IMR-90 (cell line): ENCODE measurements around the gene ARHGAP18. TPM values are rescaled to one million over a fixed set of nuclear protein-coding genes. Genes with fewer than 3 reads are reported as not detected.

Experiments used
- ATAC-seq: fragments of 200-7000 bp; cut with Tn5 transposase; 2 replicates; pipeline ENCODE4 v1.9.1; 2020; ENCODE audit warnings: low read depth, mild to moderate bottlenecking, moderate library complexity
- BruUV-seq: library from RNA; stranded (reverse); fragments of 400-500 nt; replicated peaks from 2 replicates; lab custom pipeline; 2021; lab: Mats Ljungman, UMichigan
- CTCF ChIA-PET: fragments of 300-600 bp; formaldehyde crosslinking; extraction: SDS; loops from one replicate; lab custom pipeline; 2021; ENCODE audit warnings: antibody characterized with exemption; lab: Yijun Ruan, JAX
- POLR2A ChIA-PET: fragments of 300-600 bp; sonication (Branson Sonifier 250); formaldehyde crosslinking; loops from one replicate; lab custom pipeline; 2022; ENCODE audit warnings: antibody characterized with exemption; ENCODE audit not compliant: unreplicated experiment; lab: Charles Lee
- DNase-seq: peaks from one replicate; pipeline ENCODE4 v3.0.0; 2013
- H2AFZ ChIP-seq: replicated peaks from 2 replicates; pipeline ENCODE3; 2013; ENCODE audit warnings: low read length, mild to moderate bottlenecking; ENCODE audit not compliant: poor library complexity
- H2AK5ac ChIP-seq: 2 replicates; pipeline ENCODE4 v1.6.1; 2013; ENCODE audit warnings: low read depth, low read length, inconsistent platforms
- H2AK9ac ChIP-seq: replicated peaks from 2 replicates; pipeline ENCODE3; 2013; ENCODE audit warnings: mild to moderate bottlenecking, low read depth, low read length, moderate library complexity; ENCODE audit not compliant: poor library complexity
- H2BK120ac ChIP-seq: 2 replicates; pipeline ENCODE4 v1.6.1; 2013; ENCODE audit warnings: low read depth, low read length, inconsistent platforms
- H2BK15ac ChIP-seq: 3 replicates; pipeline ENCODE4 v1.6.1; 2013; ENCODE audit warnings: low read depth, low read length, inconsistent platforms
- H2BK20ac ChIP-seq: 2 replicates; pipeline ENCODE4 v1.6.1; 2013; ENCODE audit warnings: low read depth, mild to moderate bottlenecking, inconsistent platforms, low read length, moderate library complexity
- H2BK5ac ChIP-seq: 2 replicates; pipeline ENCODE4 v1.6.1; 2013; ENCODE audit warnings: mild to moderate bottlenecking, low read depth, low read length, inconsistent platforms; ENCODE audit not compliant: poor library complexity, severe bottlenecking
- H3K14ac ChIP-seq: replicated peaks from 2 replicates; pipeline ENCODE4 v1.6.1; 2013; ENCODE audit warnings: low read depth, low read length, inconsistent platforms
- H3K18ac ChIP-seq: 2 replicates; pipeline ENCODE4 v1.6.1; 2013; ENCODE audit warnings: low read depth, low read length, control low read depth
- H3K23ac ChIP-seq: 2 replicates; pipeline ENCODE4 v1.6.1; 2013; ENCODE audit warnings: low read depth, low read length, inconsistent platforms
- H3K27ac ChIP-seq: 2 replicates; pipeline ENCODE4 v1.5.1; 2013; ENCODE audit warnings: mild to moderate bottlenecking, control low read depth, low read length; ENCODE audit not compliant: insufficient read depth
- H3K27me3 ChIP-seq: 2 replicates; pipeline ENCODE4 v1.6.1; 2013; ENCODE audit warnings: low read length; ENCODE audit not compliant: control insufficient read depth, insufficient read depth
- H3K36me3 ChIP-seq: 2 replicates; pipeline ENCODE4 v1.6.1; 2013; ENCODE audit warnings: low read length, mixed read lengths; ENCODE audit not compliant: control insufficient read depth, insufficient read depth
- H3K4ac ChIP-seq: 2 replicates; pipeline ENCODE4 v1.6.1; 2013; ENCODE audit warnings: low read depth, low read length, inconsistent platforms
- H3K4me1 ChIP-seq: 2 replicates; pipeline ENCODE4 v1.6.1; 2013; ENCODE audit warnings: low read length, mixed read lengths; ENCODE audit not compliant: control insufficient read depth, insufficient read depth
- H3K4me2 ChIP-seq: 2 replicates; pipeline ENCODE4 v1.6.1; 2013; ENCODE audit warnings: low read depth, mild to moderate bottlenecking, control low read depth, low read length, moderate library complexity
- H3K4me3 ChIP-seq: 2 replicates; pipeline ENCODE4 v1.5.1; 2013; ENCODE audit warnings: low read depth, mild to moderate bottlenecking, control low read depth, low read length, moderate library complexity; ENCODE audit not compliant: insufficient read depth
- H3K56ac ChIP-seq: 2 replicates; pipeline ENCODE4 v1.6.1; 2013; ENCODE audit warnings: low read length, inconsistent platforms; ENCODE audit not compliant: insufficient read depth; ENCODE audit errors: extremely low read depth
- H3K79me1 ChIP-seq, 2 experiments: 2 replicates each; pipeline ENCODE4 v1.6.1; 2013; ENCODE audit warnings: low read length in 2 of 2, inconsistent platforms in 1 of 2, low read depth in 1 of 2
- H3K9ac ChIP-seq: 2 replicates; pipeline ENCODE4 v1.6.1; 2013; ENCODE audit warnings: low read depth, low read length, control low read depth
- H3K9me1 ChIP-seq: 2 replicates; pipeline ENCODE4 v1.6.1; 2013; ENCODE audit warnings: low read length, inconsistent platforms; ENCODE audit not compliant: insufficient read depth
- H3K9me3 ChIP-seq: 2 replicates; pipeline ENCODE4 v1.6.1; 2013; ENCODE audit warnings: low read length; ENCODE audit not compliant: control insufficient read depth, insufficient read depth
- H4K20me1 ChIP-seq: 2 replicates; pipeline ENCODE4 v1.6.1; 2013; ENCODE audit warnings: low read length, inconsistent platforms; ENCODE audit not compliant: insufficient read depth
- H4K5ac ChIP-seq: 2 replicates; pipeline ENCODE4 v1.6.1; 2013; ENCODE audit warnings: mild to moderate bottlenecking, low read depth, low read length, control low read depth
- H4K8ac ChIP-seq, 2 experiments: 2 replicates each; pipeline ENCODE4 v1.6.1; 2013; ENCODE audit warnings: low read depth in 2 of 2, low read length in 2 of 2, control low read depth in 1 of 2, inconsistent platforms in 1 of 2
- H4K91ac ChIP-seq: 2 replicates; pipeline ENCODE4 v1.6.1; 2013; ENCODE audit warnings: low read depth, low read length, inconsistent platforms; ENCODE audit not compliant: insufficient read depth
- BHLHE40 ChIP-seq: fragments of 150-350 bp; IDR thresholded peaks from 2 replicates; pipeline ENCODE4 v1.6.1; 2016; ENCODE audit warnings: mild to moderate bottlenecking, low read depth, low read length
- MAFK ChIP-seq: IDR thresholded peaks from 2 replicates; pipeline ENCODE4 v1.6.1; 2012; ENCODE audit warnings: low read depth, low read length, improper control_type of control experiment
- MXI1 ChIP-seq: IDR thresholded peaks from 2 replicates; pipeline ENCODE4 v1.6.1; 2012; ENCODE audit warnings: low read depth, mild to moderate bottlenecking, low read length, moderate library complexity, borderline replicate concordance
- POLR2A ChIP-seq: IDR thresholded peaks from 2 replicates; pipeline ENCODE4 v1.6.1; 2012; ENCODE audit warnings: mild to moderate bottlenecking, low read depth, low read length
- RAD21 ChIP-seq: IDR thresholded peaks from 2 replicates; pipeline ENCODE4 v1.6.1; 2012; ENCODE audit warnings: low read length, improper control_type of control experiment
- RCOR1 ChIP-seq: IDR thresholded peaks from 2 replicates; pipeline ENCODE4 v1.6.1; 2012; ENCODE audit warnings: mild to moderate bottlenecking, low read length, improper control_type of control experiment; ENCODE audit not compliant: insufficient replicate concordance
- WGBS, 2 experiments: methylation state at CpG; one replicate each; pipeline versions ENCODE4 v1.1.5 to v1.1.7; 2013; ENCODE audit warnings: missing lambda C conversion rate in 2 of 2; ENCODE audit not compliant: insufficient read length in 1 of 2; ENCODE audit errors: extremely low coverage in 2 of 2; 5-methylcytosine and 5-hydroxymethylcytosine counted together
- dilution Hi-C: fragments of 300-500 bp; cut with HindIII; formaldehyde crosslinking; loops from one replicate; pipeline ENCODE4 v1.14.3; 2018; ENCODE audit warnings: low sequenced_read_pairs; ENCODE audit not compliant: unreplicated experiment
- in situ Hi-C: fragments of 300-500 bp; cut with MboI; formaldehyde crosslinking; loops from 3 replicates; pipeline ENCODE4 v1.14.3; 2019; ENCODE audit warnings: low sequenced_read_pairs, inconsistent platforms, mixed read lengths
- intact Hi-C: fragments of 100-400 bp; cut with micrococcal nuclease; formaldehyde crosslinking; loops from 2 replicates; pipeline ENCODE4 v1.10.0; 2022
- polyA plus RNA-seq, 3 experiments: library from polyadenylated mRNA; depleted of rRNA; stranded (reverse); fragments of >200 nt; gene quantifications; 2 replicates each; pipeline ENCODE4 v1.2.3, GENCODE V29; 2012; ENCODE audit warnings: low replicate concordance in 1 of 3
- total RNA-seq: library from RNA; depleted of rRNA; stranded (reverse); fragments of >200 nt; gene quantifications from 2 replicates; pipeline ENCODE4 v1.2.3, GENCODE V29; 2012
- TF ChIP-seq, protein P1 (sequence below): fragments of 150-350 bp; IDR thresholded peaks from 2 replicates; pipeline ENCODE4 v1.6.1; 2017; ENCODE audit warnings: mild to moderate bottlenecking, antibody characterized with exemption, low read length, low read depth
- TF ChIP-seq, protein P2 (sequence below): conservative IDR thresholded peaks from 2 replicates; pipeline ENCODE4 v1.5.1; 2012; ENCODE audit warnings: mild to moderate bottlenecking, low read depth, low read length, improper control_type of control experiment
- TF ChIP-seq, protein P3 (sequence below): fragments of 150-350 bp; IDR thresholded peaks from 2 replicates; pipeline ENCODE4 v1.6.1; 2016; ENCODE audit warnings: low read depth, mild to moderate bottlenecking, low read length, moderate library complexity, borderline replicate concordance

The ARHGAP18 gene
- total and polyA plus RNA-seq, 2 of the 4 experiments (the other 2 are of a cell fraction) = 6.2 to 17.0 TPM

DNA sequence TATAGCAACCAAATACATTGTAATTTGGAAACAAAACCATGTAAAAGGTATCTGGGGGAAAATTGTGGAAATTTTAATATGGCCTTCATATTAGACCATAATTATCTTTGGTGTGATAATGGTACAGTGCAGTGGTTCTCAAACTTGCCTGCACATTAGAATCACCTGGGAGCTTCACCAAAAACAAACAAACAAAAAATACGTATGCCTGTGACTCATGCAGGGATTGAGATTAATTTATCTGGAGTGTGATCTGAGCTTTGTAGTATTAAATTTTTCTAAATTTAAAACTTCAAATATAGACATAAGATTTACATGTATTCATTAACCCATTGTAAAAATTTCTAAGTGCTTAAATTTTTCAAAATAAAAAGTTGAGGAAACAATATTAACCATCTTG lies 31.5 kb downstream of the ARHGAP18 start:
- H4K8ac ChIP-seq = peak overlapping the region in 1 of 2 experiments; percentile 58; a peak in 1 of 4 replicates
- H4K91ac ChIP-seq = 0 out of 2 replicates have a peak overlapping the region, but pooled peaks have one; percentile 26
- CTCF ChIA-PET = no interaction called here
- TF ChIP-seq RAD21 (no peak), RCOR1 (no peak), MXI1 (no peak), MAFK (no peak), POLR2A (no peak), BHLHE40 (no peak)
- TF ChIP-seq, protein P1, sequence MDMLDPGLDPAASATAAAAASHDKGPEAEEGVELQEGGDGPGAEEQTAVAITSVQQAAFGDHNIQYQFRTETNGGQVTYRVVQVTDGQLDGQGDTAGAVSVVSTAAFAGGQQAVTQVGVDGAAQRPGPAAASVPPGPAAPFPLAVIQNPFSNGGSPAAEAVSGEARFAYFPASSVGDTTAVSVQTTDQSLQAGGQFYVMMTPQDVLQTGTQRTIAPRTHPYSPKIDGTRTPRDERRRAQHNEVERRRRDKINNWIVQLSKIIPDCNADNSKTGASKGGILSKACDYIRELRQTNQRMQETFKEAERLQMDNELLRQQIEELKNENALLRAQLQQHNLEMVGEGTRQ = no peak
- TF ChIP-seq, protein P2, sequence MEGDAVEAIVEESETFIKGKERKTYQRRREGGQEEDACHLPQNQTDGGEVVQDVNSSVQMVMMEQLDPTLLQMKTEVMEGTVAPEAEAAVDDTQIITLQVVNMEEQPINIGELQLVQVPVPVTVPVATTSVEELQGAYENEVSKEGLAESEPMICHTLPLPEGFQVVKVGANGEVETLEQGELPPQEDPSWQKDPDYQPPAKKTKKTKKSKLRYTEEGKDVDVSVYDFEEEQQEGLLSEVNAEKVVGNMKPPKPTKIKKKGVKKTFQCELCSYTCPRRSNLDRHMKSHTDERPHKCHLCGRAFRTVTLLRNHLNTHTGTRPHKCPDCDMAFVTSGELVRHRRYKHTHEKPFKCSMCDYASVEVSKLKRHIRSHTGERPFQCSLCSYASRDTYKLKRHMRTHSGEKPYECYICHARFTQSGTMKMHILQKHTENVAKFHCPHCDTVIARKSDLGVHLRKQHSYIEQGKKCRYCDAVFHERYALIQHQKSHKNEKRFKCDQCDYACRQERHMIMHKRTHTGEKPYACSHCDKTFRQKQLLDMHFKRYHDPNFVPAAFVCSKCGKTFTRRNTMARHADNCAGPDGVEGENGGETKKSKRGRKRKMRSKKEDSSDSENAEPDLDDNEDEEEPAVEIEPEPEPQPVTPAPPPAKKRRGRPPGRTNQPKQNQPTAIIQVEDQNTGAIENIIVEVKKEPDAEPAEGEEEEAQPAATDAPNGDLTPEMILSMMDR = no peak
- TF ChIP-seq, protein P3, sequence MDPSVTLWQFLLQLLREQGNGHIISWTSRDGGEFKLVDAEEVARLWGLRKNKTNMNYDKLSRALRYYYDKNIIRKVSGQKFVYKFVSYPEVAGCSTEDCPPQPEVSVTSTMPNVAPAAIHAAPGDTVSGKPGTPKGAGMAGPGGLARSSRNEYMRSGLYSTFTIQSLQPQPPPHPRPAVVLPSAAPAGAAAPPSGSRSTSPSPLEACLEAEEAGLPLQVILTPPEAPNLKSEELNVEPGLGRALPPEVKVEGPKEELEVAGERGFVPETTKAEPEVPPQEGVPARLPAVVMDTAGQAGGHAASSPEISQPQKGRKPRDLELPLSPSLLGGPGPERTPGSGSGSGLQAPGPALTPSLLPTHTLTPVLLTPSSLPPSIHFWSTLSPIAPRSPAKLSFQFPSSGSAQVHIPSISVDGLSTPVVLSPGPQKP = no peak
- no peak overlapping the region for H3K4me2 ChIP-seq
- H3K79me1 ChIP-seq = peaks cover 41 to 67% of the 10 kb centered on the region in 2 experiments
- peaks cover 17% of the 10 kb centered on the region for H3K4me1 ChIP-seq
- BruUV-seq = no TSS peak
- POLR2A ChIA-PET = no interaction called here
- no peak overlapping the region; the same call in 1 of the 2 replicates for H3K18ac ChIP-seq
- peaks cover 5% of the 10 kb centered on the region for H3K9me1 ChIP-seq
- H3K27ac ChIP-seq = no peak overlapping the region
- H3K27me3 ChIP-seq = no peaks in the 10 kb centered on the region
- 0 out of 3 replicates have a peak overlapping the region, but pooled peaks have one; percentile 12 for H2BK15ac ChIP-seq
- no peak overlapping the region for H3K4me3 ChIP-seq
- H2BK5ac ChIP-seq = no peak overlapping the region
- dilution Hi-C loops (no loop called here), intact Hi-C loops (no loop called here), in situ Hi-C loops (no loop called here)
- no peaks in the 10 kb centered on the region for H3K9me3 ChIP-seq
- DNase-seq = no peak
- H2AK5ac ChIP-seq = 0 out of 2 replicates have a peak overlapping the region, but pooled peaks have one; percentile 33
- H3K36me3 ChIP-seq = no peaks in the 10 kb centered on the region
- no peak overlapping the region for H2AFZ ChIP-seq
- WGBS, 2 experiments = no CpG with 5 or more reads among the region's 1 CpG
- no peak overlapping the region for H3K23ac ChIP-seq
- no peak overlapping the region for H2BK20ac ChIP-seq
- H4K20me1 ChIP-seq = no peaks in the 10 kb centered on the region
- no peak overlapping the region for H3K9ac ChIP-seq
- no peak for ATAC-seq
- H3K56ac ChIP-seq = no peak overlapping the region
- H2AK9ac ChIP-seq = no peak overlapping the region
- H4K5ac ChIP-seq = no peak overlapping the region
- peak overlapping the region; percentile 76; the same call in 1 of the 2 replicates for H2BK120ac ChIP-seq
- peak overlapping the region; percentile 30; the same call in 1 of the 2 replicates for H3K4ac ChIP-seq
- no peak overlapping the region for H3K14ac ChIP-seq
